PFSK-1 (cell line): ENCODE data around the gene CDKN3.

Source experiments
- POLR2AphosphoS5 ChIP-seq: IDR thresholded peaks from 2 replicates; pipeline ENCODE4 v1.6.1; 2012; ENCODE audit warnings: low read depth, mild to moderate bottlenecking, control low read depth, low read length, moderate library complexity
- REST ChIP-seq, 2 experiments: IDR thresholded peaks; 2 replicates each; pipeline versions ENCODE4 v1.6.1 to v1.8.0; 2011 to 2012; ENCODE audit warnings: low read depth in 2 of 2, low read length in 2 of 2, control low read depth in 1 of 2, inconsistent platforms in 1 of 2, mild to moderate bottlenecking in 1 of 2, moderate library complexity in 1 of 2; ENCODE audit not compliant: insufficient read depth in 1 of 2
- SIN3A ChIP-seq: IDR thresholded peaks from 2 replicates; pipeline ENCODE4 v1.6.1; 2012; ENCODE audit warnings: mild to moderate bottlenecking, low read length, moderate library complexity, borderline replicate concordance; ENCODE audit not compliant: insufficient read depth

GRCh38 chr14:54450535-54450934 is 53.7 kb downstream of the CDKN3 start:
- TF ChIP-seq SIN3A: no peak
- no peak for TF ChIP-seq POLR2AphosphoS5
- TF ChIP-seq REST (IDR thresholded peaks at IDR 0.05; ENCODE audit: insufficient read depth in 1 of 2, low read depth in 2 of 2, low read length in 2 of 2): no peak
